Astrocyte of the cerebellum (primary cell): ENCODE measurements around the gene INO80E.
"Not testable (repeated sequence)": the region's sequence is repeated elsewhere in the genome, so short reads cannot be mapped to it uniquely, and the experiment has no call there.

Experiments used
- DNase-seq: peaks from one replicate; pipeline ENCODE4 v3.0.0-alpha.2; 2011; ENCODE audit warnings: low read depth
- H3K4me3 ChIP-seq: 2 replicates; pipeline ENCODE4 v1.5.1; 2011; ENCODE audit warnings: mild to moderate bottlenecking, low read depth, low read length, moderate library complexity
- in situ Hi-C: cut with HindIII; loops from 2 replicates; pipeline ENCODE4 v1.10.0; 2017; ENCODE audit warnings: low sequenced_read_pairs
- TF ChIP-seq, protein P1 (sequence below): IDR thresholded peaks from 2 replicates; pipeline ENCODE4 v1.5.1; 2012; ENCODE audit warnings: low read length, low read depth, moderate library complexity, mild to moderate bottlenecking; ENCODE audit errors: missing control alignments

The INO80E gene

DNA sequence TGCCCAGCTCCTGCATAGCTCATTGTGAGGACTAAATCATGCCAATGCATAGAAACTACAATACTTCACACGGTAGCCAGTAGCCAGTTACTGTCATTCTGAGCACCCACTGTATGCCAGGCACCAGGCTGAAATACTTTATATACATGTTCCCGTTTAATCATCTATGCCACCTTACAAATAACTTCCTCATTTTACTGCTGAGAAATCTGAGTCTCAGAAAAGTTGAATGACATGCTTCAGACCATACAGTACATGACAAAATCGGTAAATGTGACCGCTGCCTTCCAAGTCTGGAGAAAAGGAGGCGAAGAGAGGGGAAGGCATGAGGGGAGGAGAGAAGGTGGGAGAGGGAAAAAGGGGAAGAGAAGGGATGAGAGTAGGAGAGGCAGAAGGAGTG is 44.2 kb downstream of the INO80E start:
- in situ Hi-C loops, result no loop called here
- no peak overlapping the region for H3K4me3 ChIP-seq
- DNase-seq, result no peak
- TF ChIP-seq, protein P1, sequence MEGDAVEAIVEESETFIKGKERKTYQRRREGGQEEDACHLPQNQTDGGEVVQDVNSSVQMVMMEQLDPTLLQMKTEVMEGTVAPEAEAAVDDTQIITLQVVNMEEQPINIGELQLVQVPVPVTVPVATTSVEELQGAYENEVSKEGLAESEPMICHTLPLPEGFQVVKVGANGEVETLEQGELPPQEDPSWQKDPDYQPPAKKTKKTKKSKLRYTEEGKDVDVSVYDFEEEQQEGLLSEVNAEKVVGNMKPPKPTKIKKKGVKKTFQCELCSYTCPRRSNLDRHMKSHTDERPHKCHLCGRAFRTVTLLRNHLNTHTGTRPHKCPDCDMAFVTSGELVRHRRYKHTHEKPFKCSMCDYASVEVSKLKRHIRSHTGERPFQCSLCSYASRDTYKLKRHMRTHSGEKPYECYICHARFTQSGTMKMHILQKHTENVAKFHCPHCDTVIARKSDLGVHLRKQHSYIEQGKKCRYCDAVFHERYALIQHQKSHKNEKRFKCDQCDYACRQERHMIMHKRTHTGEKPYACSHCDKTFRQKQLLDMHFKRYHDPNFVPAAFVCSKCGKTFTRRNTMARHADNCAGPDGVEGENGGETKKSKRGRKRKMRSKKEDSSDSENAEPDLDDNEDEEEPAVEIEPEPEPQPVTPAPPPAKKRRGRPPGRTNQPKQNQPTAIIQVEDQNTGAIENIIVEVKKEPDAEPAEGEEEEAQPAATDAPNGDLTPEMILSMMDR, result no peak

DNA sequence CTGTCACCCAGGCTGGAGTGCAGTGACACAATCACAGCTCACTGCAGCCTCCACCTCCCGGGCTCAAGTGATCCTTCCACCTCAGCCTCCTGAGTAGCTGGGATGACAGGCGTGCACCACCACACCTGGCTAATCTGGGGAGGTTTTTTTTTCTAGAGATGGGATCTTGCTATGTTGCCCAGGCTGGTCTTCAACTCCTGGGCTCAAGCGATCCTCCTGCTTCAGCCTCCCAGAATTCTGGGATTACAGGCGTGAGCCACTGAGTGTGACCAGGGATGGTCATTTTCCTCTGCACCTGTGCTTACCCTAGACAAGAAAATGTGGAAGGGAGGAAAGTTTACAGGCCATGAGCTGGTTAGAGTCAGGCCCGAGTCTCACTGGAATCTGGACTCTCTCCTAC is 44.6 kb downstream of the INO80E start:
- in situ Hi-C loops, H3K4me3 ChIP-seq, DNase-seq: not testable (repeated sequence)

DNA sequence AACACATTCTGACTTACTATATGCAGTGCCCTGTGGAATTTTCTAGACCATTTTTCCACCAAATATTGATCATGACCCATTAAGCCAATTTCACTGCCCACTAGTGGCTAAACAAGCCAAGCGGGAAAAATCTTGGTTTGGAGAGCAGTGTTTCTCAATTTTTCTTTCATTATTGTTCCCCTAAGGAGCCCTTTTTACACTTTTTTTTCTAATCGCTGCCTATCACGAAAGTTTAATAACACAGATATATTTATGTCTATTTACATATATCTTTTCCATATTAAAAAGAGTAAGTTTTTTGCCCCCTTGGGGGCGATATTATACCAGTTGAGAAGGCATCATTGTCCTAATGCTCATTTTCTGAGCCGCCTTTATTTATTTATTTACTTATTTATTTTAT is 45.8 kb downstream of the INO80E start:
- H3K4me3 ChIP-seq, result no peak overlapping the region
- in situ Hi-C loops, result no loop called here
- TF ChIP-seq, protein P1, result peak; percentile 43
- no peak for DNase-seq

DNA sequence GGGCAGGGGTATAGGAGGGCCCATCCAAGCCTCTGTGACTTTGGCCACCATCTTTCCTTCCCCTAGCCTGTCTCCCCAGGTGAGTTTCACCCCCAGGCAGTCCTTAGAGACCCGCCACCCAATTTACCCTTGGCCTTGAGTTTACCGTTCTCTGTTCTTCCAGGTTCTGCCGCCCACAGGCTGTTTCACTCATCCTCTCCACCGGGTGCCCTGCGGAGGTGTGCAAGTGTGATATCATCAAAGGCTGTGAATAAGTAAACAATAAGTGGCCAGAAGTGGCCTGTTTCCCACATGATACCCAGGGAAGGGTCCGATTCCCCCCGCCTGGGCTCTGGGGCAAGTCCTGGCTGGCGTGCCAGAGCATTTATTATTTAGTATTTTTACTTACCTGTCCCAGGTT is 50.1 kb downstream of the INO80E start:
- TF ChIP-seq, protein P1, result no peak
- no peak overlapping the region for H3K4me3 ChIP-seq
- in situ Hi-C loops, result no loop called here
- no peak for DNase-seq

DNA sequence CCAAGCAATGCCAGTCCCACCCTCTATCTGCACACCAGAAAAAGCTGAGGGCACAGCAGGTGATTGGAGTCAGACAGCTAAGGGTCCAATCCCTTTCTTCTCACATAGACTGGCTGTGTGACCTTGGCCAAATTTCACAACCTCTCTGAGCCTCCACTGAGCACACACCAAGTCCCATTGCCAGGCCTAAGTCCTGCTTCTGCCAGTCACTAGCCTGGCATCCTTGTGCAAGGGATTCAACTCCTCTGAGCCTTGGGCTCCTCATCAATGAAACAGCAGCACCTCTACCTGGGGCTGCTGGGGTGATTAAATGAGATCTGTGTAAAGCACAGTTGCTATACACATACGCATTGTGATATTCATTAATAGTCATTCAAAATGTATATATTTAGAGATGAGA is 50.5 kb downstream of the INO80E start:
- in situ Hi-C loops, result no loop called here
- no peak for DNase-seq
- TF ChIP-seq, protein P1, result no peak

DNA sequence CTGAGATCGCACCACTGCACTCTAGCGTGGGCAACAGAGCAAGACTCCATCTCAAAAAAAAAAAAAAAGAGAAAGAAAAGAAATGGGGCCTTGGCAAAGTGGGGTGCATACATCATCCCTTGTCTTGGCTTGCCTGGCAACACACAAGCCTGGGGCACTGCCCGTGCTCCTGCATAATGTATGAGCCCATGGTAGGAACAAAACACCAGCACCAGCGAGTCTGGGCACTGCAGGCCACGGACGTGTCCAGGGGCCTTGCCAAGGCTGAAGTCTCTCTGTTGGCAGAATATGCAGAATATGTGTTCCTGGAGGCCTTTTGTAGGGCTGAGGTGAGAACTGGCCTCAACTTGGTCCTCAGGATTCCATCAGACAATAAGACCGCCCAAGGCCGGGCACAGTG is 53.8 kb downstream of the INO80E start:
- TF ChIP-seq, protein P1, result no peak
- DNase-seq, result no peak
- no peak overlapping the region for H3K4me3 ChIP-seq
- in situ Hi-C loops, result loop anchor here (5.0 kb wide), 1 partner anchor 67 kb away; no protein-coding TSS in a partner anchor

More for the DNA sequence above, 50.5 kb downstream of the INO80E start:
- H3K4me3 ChIP-seq, result no peak overlapping the region

DNA sequence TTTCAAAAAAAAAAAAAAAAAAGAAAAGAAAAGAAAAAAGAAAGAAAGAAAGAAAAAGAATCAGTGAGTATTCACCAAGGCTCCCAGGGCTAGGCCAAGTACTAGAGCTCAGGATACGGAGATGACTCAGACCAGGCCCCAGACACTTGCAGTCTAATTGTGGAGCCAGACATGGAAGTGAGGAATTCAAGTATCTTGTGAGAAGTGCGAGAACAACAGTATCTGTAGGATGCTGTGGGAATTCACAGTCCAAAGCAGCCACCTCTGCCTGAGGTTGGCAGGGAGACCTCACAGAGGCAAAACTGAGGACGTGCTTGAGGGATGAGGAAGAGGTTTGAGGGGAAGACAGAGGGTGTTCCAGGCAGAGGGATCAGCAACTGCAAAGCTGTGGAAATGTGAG is 55.5 kb downstream of the INO80E start:
- no peak overlapping the region for H3K4me3 ChIP-seq
- TF ChIP-seq, protein P1, result no peak
- DNase-seq, result no peak

More for the DNA sequence above, 55.5 kb downstream of the INO80E start:
- in situ Hi-C loops, result loop anchor here (5.0 kb wide), 1 partner anchor 66 kb away; no protein-coding TSS in a partner anchor
